IPS DF 19.7 (cell line): ENCODE measurements around the gene ERBB2.
"Not testable (repeated sequence)": the region's sequence is repeated elsewhere in the genome, so short reads cannot be mapped to it uniquely, and the experiment has no call there.

ENCODE experiments used
- DNase-seq: peaks from one replicate; pipeline ENCODE4 v3.0.0-alpha.2; 2013; ENCODE audit warnings: low read depth, low spot score

Gene ERBB2

DNA sequence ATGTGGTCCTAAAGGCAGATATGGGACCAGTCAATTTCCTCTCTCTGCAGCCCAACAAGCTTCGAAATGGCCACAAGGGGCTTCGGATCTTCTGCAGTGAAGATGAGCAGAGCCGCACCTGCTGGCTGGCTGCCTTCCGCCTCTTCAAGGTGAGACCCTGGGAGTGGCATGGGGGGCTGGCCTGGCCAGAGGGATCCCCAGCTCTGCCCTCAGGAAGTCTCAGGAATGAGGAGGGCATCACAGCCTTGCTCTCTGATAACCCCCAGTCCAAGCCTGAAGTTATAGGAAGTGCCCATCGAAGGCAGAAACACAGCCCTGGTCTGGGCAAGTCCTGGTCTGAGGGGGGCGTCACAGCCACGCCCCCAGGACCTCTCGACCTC lies 45.0 kb downstream of the ERBB2 start:
- DNase-seq, result no peak

GRCh38 chr17:39745335-39746144 lies 45.7 kb downstream of the ERBB2 start:
- no peak for DNase-seq

- DNase-seq, result no peak
Observed at GRCh38 chr17:39746145-39746461, 46.2 kb downstream of the ERBB2 start.

DNA sequence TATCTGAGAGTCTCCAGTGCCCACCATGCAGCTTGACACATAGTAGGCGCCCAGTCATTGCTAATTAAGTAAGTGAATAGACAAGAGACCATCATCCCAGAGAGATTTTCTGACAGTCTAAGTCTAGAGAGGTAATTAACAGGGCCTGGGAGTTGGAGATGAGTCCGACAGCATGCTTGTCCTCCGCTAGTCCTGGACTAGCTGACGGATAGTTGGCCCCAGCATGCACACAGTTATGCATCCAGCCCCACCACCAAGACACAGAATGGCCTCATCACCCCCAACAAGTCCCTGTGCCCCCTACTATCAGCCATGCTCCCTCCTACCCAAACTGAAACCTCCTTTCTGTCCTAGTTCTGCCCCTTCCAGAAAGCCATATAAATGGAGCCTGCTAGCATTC lies 47.9 kb downstream of the ERBB2 start:
- DNase-seq, result no peak

- not testable (repeated sequence) for DNase-seq
Observed at GRCh38 chr17:39748444-39749034, 48.7 kb downstream of the ERBB2 start.

- no peak for DNase-seq
Observed at GRCh38 chr17:39750131-39751015, 50.5 kb downstream of the ERBB2 start.

DNA sequence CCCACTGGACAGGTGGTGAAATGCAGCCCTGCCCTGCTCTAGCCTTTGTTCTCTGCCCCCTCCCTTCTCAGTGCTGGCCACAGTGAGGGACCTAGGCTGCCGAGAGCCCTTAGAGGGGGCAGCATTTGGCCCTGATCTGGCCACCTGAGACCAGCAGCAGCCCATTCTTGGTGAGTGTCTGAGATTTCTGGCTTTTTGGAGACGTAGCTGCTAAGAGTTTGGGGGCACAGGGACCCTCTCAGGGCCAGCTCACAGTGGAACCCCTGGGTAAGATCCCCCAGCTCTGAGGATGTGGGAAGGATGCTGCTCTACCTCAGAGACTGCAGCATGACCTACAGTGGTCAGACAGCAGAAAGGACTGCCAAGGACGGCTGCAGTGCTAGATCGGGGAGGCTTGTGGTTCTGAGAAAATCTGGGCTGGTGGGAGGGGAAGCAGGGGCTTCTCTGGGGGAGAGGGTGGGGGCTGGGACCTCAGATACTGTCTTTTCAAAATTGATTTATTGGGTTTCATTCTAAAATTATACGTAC lies 51.2 kb downstream of the ERBB2 start:
- no peak for DNase-seq

GRCh38 chr17:39751637-39752036 lies 51.8 kb downstream of the ERBB2 start:
- DNase-seq, result no peak

DNA sequence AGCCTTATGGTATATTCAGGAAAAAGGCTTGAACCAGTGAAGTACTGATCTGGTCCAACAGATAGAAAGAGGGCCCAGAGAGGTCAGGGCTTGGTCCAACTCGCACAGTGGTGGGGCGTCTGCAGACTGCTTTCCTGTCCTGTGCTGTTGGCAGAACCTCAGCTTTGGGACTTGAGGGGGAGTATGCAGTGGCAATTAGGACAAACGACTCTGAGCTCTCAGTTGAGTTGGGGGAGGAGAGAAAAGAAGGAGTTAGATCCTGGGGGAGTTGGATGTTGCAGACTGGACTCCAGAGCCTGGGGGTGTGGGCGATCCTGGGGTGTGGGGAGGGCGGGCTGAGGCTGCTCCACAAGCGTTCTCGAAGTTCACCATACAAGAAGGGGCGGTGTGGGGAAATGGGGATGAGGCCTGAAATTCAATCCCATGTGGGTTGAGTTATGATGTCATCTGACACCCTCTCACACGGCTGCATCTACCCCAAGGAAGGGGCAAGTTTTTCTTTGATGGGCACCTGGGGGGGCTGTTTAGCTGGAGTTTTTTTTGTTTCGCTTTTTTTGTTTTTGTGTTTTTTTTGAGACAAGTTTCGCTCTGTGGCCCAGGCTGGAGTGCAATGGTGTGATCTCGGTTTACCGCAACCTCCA lies 52.5 kb downstream of the ERBB2 start:
- DNase-seq, result no peak

DNA sequence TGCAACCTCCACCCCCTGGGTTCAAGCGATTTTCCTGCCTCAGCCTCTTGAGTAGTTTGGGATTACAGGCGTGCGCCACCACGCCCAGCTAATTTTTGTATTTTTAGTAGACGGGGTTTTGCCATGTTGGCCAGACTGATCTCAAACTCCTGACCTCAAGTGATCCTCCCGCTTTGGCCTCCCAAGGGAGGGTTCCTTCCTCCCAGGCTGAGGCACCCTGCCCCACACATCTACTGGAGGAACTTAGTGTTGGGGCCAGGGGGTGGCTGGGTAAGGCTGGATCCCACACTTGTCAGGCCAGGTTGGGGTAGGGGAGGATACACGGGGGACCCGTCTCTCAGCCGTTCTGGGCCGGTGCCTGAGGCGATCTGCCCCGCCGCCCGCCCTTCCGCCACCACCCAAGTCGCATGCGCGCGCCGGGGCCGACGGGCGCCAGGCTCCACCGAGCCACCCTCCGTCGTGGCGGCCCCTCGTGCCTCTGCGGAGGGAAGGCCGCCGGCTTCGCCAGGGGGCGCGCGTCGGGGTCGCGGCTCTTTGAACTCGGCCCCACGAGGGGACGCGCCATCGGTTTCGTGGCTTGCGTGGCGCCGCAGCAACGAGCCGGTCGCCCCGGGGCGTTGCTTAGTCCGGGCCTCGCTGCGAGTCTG lies 53.8 kb downstream of the ERBB2 start:
- DNase-seq, result no peak

DNA sequence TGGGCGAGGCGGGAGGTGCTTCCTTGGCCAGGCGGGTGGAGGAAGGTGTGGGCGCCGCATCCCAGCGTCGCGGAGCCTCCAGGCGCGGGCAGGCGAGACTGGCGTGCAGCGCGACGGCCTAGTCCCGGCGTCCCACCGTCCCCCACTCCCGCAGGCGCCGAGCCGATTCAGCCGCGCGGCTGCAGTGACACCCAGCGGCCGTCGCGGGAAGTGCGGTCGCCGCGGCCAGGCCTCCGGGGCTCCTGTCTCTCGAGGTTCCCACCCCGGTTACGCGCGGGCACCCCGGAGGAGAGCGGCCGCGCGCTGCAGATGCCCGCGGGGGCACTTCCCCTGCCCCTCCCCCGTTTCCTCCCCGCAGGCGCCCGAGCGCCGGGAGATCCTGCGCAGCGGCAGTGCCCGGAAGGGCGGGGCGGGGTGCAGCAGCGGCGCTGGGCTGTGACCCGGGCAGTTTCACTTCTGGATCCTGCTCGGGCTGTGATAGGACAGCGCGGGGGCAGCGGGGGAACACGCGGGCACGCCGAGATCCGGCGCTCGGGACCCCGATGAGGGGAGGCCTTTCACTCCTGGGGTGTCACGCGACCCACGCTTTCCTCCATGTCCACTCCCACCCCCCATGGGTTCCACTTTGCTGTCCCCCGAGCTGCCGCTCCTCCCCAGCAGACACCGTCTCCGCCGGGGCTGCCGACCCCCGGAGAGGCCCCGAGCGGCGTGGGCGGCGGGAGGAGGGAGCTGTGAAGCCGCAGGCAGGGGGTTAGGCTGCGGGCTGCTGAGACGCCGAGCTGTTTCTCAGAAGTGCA lies 54.5 kb downstream of the ERBB2 start:
- no peak for DNase-seq

DNA sequence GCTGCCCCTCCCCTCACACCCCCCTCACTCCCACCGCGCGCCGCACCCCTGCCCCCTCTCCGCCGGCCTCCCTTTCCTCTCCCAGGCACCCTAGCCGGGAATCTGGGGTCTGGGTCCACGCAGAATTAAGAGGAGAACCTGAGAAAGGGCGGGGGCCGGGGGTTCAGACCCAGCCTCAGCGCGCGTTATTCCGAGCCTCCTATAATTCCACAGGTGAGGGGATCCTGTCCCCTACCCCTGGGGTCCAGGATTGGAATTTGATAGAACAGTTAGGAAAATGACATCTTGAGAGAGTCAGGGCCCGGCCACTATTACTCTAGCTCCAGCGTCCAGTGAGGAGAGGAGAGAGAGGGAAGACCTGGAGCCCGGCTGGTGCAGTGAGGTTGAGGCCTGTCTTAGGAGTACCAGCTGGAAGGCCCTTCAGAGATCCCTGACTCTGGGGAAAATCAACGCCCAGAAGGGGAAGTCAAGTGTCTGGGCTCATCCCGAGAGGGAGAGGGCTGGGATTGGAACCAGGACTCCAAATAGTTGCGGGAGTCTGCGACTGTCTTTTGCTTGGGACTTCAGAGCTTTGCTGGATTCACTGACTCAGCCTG lies 55.2 kb downstream of the ERBB2 start:
- DNase-seq, result no peak

- no peak for DNase-seq
Observed at GRCh38 chr17:39755554-39756379, 55.9 kb downstream of the ERBB2 start.

GRCh38 chr17:39756380-39757079 lies 56.7 kb downstream of the ERBB2 start:
- no peak for DNase-seq

GRCh38 chr17:39757176-39757662 lies 57.4 kb downstream of the ERBB2 start:
- no peak for DNase-seq

DNA sequence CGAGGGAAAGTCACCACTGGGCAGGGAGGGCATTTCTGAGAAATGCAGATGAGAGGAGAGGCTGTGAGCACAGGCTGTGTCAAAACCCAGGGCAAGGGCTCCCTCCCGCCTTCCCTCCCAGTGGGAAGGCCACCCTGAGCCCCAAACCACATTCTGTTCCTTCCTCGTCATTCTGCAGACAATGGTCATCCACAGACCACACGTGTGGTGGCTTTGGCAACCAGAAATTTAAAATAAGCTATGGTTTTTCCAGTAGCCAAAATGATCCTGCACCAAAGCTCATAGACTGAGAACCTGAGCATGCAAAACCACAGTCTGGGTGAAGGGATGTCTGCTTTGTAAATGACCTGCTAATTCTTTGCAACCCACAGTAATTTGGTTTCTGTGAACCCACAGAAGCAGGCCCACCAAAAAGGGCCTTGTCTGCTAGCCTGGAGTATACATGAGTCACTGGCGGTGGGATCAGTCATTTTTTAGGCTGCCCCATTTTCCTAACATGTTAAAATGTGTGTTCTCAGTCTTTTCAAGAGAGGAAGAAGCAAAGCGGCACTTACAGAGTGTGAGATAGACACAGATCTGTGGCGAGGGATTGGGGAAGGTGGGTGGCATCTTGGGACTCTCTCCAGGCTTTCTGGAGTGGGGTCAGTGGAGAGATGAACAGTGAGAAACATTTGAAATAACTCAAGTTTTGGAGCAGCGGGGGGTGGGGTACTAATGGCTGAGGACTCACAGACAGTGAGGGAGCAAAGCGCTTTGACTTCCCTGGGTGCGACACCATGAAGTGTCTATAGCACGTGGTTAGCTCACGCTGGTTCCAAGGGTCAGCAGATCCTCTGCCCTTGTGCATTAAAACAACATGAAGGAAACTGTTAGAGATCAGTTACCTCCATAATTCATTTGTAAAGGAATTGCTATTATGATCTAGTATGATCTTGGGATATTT lies 58.3 kb downstream of the ERBB2 start:
- DNase-seq, result no peak

DNA sequence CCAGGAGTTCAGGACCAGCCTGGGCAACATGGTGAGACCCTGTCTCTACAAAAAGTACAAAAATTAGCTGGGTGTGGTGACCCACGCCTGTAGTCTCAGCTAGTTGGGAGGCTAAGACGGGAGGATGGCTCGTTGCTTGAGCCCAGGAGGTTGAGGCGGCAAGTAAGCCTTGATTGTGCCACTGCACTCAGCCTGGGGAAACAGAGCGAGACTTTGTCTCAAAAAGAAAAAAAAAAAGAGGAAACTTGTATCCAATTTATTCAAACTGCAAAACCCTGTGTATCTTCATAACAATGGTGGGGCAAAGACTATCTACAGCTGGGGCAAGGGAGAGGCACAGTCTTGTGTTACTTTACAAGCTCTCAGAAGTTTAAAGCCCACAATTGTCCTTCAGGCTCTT lies 59.3 kb downstream of the ERBB2 start:
- no peak for DNase-seq
